HEK293 (cell line): Measurements from ENCODE around the gene ARMC3.

Experiments used
- ATF2 ChIP-seq: fragments of 450-650 bp; formaldehyde crosslinking; IDR thresholded peaks from 2 replicates; pipeline ENCODE4 v1.5.1; 2016; ENCODE audit warnings: missing biosample characterization, missing genetic modification characterization, low read depth
- CTCF ChIP-seq: fragments of 450-650 bp; formaldehyde crosslinking; IDR thresholded peaks from 2 replicates; pipeline ENCODE4 v1.5.1; 2016; ENCODE audit warnings: missing biosample characterization, missing genetic modification characterization
- MEIS1 ChIP-seq: sonication (generic); formaldehyde crosslinking; IDR thresholded peaks from 2 replicates; pipeline ENCODE4 v1.8.1; 2022; ENCODE audit warnings: missing genetic modification reagents, mild to moderate bottlenecking, borderline replicate concordance
- MYNN ChIP-seq: fragments of 450-650 bp; formaldehyde crosslinking; IDR thresholded peaks from 2 replicates; pipeline ENCODE4 v1.5.1; 2016; ENCODE audit warnings: missing biosample characterization, missing genetic modification characterization, borderline replicate concordance
- REST ChIP-seq: fragments of 450-650 bp; formaldehyde crosslinking; IDR thresholded peaks from 2 replicates; pipeline ENCODE4 v1.5.1; 2016; ENCODE audit warnings: missing biosample characterization, missing genetic modification characterization
- SCRT1 ChIP-seq: fragments of 450-650 bp; formaldehyde crosslinking; IDR thresholded peaks from 2 replicates; pipeline ENCODE4 v1.5.1; 2016; ENCODE audit warnings: missing biosample characterization, missing genetic modification characterization, borderline replicate concordance
- ZBTB44 ChIP-seq: fragments of 450-650 bp; IDR thresholded peaks from 2 replicates; pipeline ENCODE4 v1.5.1; 2018; ENCODE audit warnings: missing biosample characterization, mild to moderate bottlenecking, missing genetic modification characterization
- ZNF138 ChIP-seq: fragments of 450-650 bp; formaldehyde crosslinking; IDR thresholded peaks from 2 replicates; pipeline ENCODE4 v1.5.1; 2016; ENCODE audit warnings: missing biosample characterization, missing genetic modification characterization, borderline replicate concordance
- ZNF169 ChIP-seq: fragments of 450-650 bp; formaldehyde crosslinking; IDR thresholded peaks from 2 replicates; pipeline ENCODE4 v1.5.1; 2016; ENCODE audit warnings: missing biosample characterization, missing genetic modification characterization
- ZNF18 ChIP-seq: fragments of 450-650 bp; formaldehyde crosslinking; IDR thresholded peaks from 2 replicates; pipeline ENCODE4 v1.5.1; 2016; ENCODE audit warnings: missing biosample characterization, missing genetic modification characterization
- ZNF23 ChIP-seq: fragments of 450-650 bp; formaldehyde crosslinking; IDR thresholded peaks from 2 replicates; pipeline ENCODE4 v1.5.1; 2016; ENCODE audit warnings: missing biosample characterization, missing genetic modification characterization, borderline replicate concordance
- ZNF571 ChIP-seq: fragments of 450-650 bp; formaldehyde crosslinking; IDR thresholded peaks from 2 replicates; pipeline ENCODE4 v1.5.0; 2017; ENCODE audit warnings: missing biosample characterization, missing genetic modification characterization
- ZNF580 ChIP-seq: fragments of 450-650 bp; formaldehyde crosslinking; IDR thresholded peaks from 2 replicates; pipeline ENCODE4 v1.5.1; 2016; ENCODE audit warnings: missing biosample characterization, missing genetic modification characterization
- ZNF658 ChIP-seq: fragments of 450-650 bp; formaldehyde crosslinking; IDR thresholded peaks from 2 replicates; pipeline ENCODE4; 2016; ENCODE audit warnings: missing biosample characterization, missing genetic modification characterization

- TF ChIP-seq ZBTB44 (tag by site-specific recombination) = no peak
- TF ChIP-seq CTCF (tag by site-specific recombination) = no peak
- TF ChIP-seq ZNF658 (tag by site-specific recombination) = no peak
- no peak for TF ChIP-seq MYNN (tag by site-specific recombination)
- no peak for TF ChIP-seq ATF2 (tag by site-specific recombination)
- TF ChIP-seq ZNF138 (tag by site-specific recombination) = no peak
- no peak for TF ChIP-seq ZNF169 (tag by site-specific recombination)
- no peak for TF ChIP-seq ZNF580
- no peak for TF ChIP-seq REST (tag by site-specific recombination)
- no peak for TF ChIP-seq ZNF23 (tag by site-specific recombination)
- no peak for TF ChIP-seq ZNF571 (tag by site-specific recombination)
- TF ChIP-seq SCRT1 (tag by site-specific recombination) = no peak
- no peak for TF ChIP-seq MEIS1 (CRISPR knock-in tag)
- no peak for TF ChIP-seq ZNF18 (tag by site-specific recombination)
Observed at GRCh38 chr10:22911067-22911466, 16.8 kb upstream of the ARMC3 start.
